Measurements from ENCODE around the gene XIST. TPM values are rescaled to one million over a fixed set of nuclear protein-coding genes. Genes with fewer than 3 reads are reported as not detected.
A peak's percentile ranks its signal among the peaks of the same experiment; 100 is the strongest.

XIST gene
- total and polyA plus RNA-seq, 9 of the 15 experiments (the other 6 are each of a cell fraction or from before 2014, with no cell fraction given) = 22.4 to 160 (median 55.5) TPM

DNA sequence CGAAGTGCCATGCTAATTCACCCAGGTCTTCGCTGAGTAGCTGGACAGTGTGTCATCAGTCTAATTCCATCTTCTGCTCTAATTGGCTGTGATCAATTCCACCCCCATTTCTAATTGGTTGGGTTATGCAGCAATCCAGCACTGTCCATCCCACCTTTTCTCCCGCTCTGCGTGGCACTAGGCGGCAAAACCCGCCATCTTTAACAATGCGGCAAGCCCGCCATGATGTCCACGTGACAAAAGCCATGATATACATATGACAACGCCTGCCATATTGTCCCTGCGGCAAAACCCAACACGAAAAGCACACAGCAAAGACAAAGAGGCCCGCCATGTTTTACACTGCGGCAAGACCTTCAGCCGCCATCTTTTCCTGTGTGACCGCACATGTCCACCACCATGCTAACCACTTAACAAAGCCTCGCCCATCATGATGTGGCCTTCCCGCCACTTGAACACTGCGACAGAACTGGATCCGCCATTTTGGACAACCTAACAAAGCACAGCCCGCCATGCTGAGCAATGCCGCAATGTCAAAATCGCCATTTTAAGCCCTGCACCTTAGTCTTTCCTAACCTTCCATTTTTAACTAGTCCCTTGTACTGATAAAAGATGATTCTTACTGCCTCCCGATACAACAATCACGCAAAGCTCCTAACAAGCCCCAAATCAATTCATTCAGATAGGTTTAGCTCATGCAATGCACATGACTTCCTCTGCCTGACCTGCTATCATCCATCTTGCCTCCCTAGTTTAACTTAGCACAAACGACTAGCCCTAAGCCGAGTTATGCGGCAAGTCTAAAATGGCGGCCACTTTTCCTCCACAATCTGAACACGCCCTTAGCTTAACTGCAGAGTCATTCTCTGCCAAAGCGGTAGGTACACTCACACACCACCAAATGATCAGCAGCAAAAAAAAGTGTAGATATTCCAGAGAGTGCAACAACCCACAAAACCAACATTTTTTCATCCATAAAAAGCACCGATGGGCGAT is 1.2 kb downstream of the XIST start:
- Histone ChIP-seq H3K9me3 (replicated peaks; ENCODE audit: control insufficient read depth, insufficient read depth, low read depth, low read length) (no peaks in the 10 kb centered on the region), H3K36me3 (ENCODE audit: control insufficient read depth, insufficient read depth, low read length) (peaks cover 30% of the 10 kb centered on the region; the same call in 2 of the 3 replicates), H3K4me2 (ENCODE audit: insufficient read depth, low read length) (peak overlapping the region; percentile 87), H3K4me1 (replicated peaks in 1 of 2; ENCODE audit: control insufficient read depth in 2 of 2, insufficient read depth in 2 of 2, low read length in 2 of 2) (no peaks in the 10 kb centered on the region), H3K4me3 (peak overlapping the region; percentile 63), H3K9ac (ENCODE audit: insufficient read depth in 1 of 2, low read depth in 2 of 2, low read length in 2 of 2) (peak overlapping the region; percentile 76 to 93; a peak in 3 of 4 replicates), H4K20me1 (replicated peaks; ENCODE audit: control insufficient read depth, insufficient read depth, low read length) (peaks cover 24% of the 10 kb centered on the region), H2AFZ (ENCODE audit: low read depth, low read length) (peak overlapping the region; percentile 77), H3K9me1 (ENCODE audit: control insufficient read depth, insufficient read depth, low read length) (peaks cover 2% of the 10 kb centered on the region), H3K27me3 (ENCODE audit: control insufficient read depth in 2 of 2, insufficient read depth in 2 of 2, low read length in 2 of 2) (no peaks in the 10 kb centered on the region), H3K27ac (ENCODE audit: extremely low read depth, low read depth, low read length) (peak overlapping the region; percentile 98), H3K79me2 (ENCODE audit: control insufficient read depth, insufficient read depth, low read length) (peaks cover 61% of the 10 kb centered on the region)
- CTCF ChIA-PET (ENCODE audit: low intra/inter-chr PET ratio) = interaction anchor here (1.2 kb wide), 1 partner anchor 699 kb away, joined by 3 read pairs; no protein-coding TSS in a partner anchor
- in situ Hi-C loops (cut with MboI) = loop anchor here (5.0 to 10.0 kb wide), 3 partner anchors 163 to 493 kb away; no protein-coding TSS in a partner anchor
- intact Hi-C loops (cut with micrococcal nuclease) = no loop called here
- no TSS peak for BruUV-seq (replicated peaks)
- POLR2A ChIA-PET = interaction anchor here (0.6 to 0.7 kb wide), 2 partner anchors 93 to 440 kb away, joined by 3 read pairs; no protein-coding TSS in a partner anchor
- WGBS (ENCODE audit: insufficient coverage, low coverage, missing lambda C conversion rate) = 31% methylated on average over 27 of the region's 33 CpGs
- FAIRE-seq = peak; percentile 92
- DNase-seq (ENCODE audit: extremely low read depth in 1 of 4, low spot score in 3 of 4) = peak; percentile 26 to 87 (median 52)
- peak; percentile 87 for ATAC-seq
- no peak for TF ChIP-seq ZBTB7A (IDR thresholded peaks at IDR 0.05; ENCODE audit: borderline replicate concordance, control insufficient read depth, low read depth, low read length)
- TF ChIP-seq ZKSCAN8 (CRISPR knock-in tag; IDR thresholded peaks at IDR 0.05) = no peak
- no peak for TF ChIP-seq NR2C2 (CRISPR knock-in tag; IDR thresholded peaks at IDR 0.05)
- 0 out of 2 replicates have a peak, but pooled peaks have one; percentile 33 for TF ChIP-seq NR2C2 (tag; IDR thresholded peaks at IDR 0.05)
- TF ChIP-seq, protein P1, sequence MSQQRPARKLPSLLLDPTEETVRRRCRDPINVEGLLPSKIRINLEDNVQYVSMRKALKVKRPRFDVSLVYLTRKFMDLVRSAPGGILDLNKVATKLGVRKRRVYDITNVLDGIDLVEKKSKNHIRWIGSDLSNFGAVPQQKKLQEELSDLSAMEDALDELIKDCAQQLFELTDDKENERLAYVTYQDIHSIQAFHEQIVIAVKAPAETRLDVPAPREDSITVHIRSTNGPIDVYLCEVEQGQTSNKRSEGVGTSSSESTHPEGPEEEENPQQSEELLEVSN (IDR thresholded peaks at IDR 0.05; ENCODE audit: borderline replicate concordance in 1 of 2, extremely low read depth in 1 of 2, insufficient read depth in 1 of 2, insufficient read length in 1 of 2, low read depth in 1 of 2, low read length in 1 of 2, poor library complexity in 1 of 2, severe bottlenecking in 1 of 2) = peak; percentile 46 to 85
- peak; percentile 84 for TF ChIP-seq ZNF175 (CRISPR knock-in tag; IDR thresholded peaks at IDR 0.05; ENCODE audit: low read depth)
- TF ChIP-seq, protein P2, sequence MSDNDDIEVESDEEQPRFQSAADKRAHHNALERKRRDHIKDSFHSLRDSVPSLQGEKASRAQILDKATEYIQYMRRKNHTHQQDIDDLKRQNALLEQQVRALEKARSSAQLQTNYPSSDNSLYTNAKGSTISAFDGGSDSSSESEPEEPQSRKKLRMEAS (CRISPR knock-in tag; IDR thresholded peaks at IDR 0.05) = peak; percentile 84
- TF ChIP-seq, protein P3, sequence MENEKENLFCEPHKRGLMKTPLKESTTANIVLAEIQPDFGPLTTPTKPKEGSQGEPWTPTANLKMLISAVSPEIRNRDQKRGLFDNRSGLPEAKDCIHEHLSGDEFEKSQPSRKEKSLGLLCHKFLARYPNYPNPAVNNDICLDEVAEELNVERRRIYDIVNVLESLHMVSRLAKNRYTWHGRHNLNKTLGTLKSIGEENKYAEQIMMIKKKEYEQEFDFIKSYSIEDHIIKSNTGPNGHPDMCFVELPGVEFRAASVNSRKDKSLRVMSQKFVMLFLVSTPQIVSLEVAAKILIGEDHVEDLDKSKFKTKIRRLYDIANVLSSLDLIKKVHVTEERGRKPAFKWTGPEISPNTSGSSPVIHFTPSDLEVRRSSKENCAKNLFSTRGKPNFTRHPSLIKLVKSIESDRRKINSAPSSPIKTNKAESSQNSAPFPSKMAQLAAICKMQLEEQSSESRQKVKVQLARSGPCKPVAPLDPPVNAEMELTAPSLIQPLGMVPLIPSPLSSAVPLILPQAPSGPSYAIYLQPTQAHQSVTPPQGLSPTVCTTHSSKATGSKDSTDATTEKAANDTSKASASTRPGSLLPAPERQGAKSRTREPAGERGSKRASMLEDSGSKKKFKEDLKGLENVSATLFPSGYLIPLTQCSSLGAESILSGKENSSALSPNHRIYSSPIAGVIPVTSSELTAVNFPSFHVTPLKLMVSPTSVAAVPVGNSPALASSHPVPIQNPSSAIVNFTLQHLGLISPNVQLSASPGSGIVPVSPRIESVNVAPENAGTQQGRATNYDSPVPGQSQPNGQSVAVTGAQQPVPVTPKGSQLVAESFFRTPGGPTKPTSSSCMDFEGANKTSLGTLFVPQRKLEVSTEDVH (IDR thresholded peaks at IDR 0.05; ENCODE audit: low read depth, partially characterized antibody) = peak; percentile 83
- peak; percentile 38; the same call in 1 of the 2 replicates for TF ChIP-seq EHMT2 (IDR thresholded peaks at IDR 0.05)
- no peak for TF ChIP-seq HDAC6 (IDR thresholded peaks at IDR 0.05; ENCODE audit: low read depth, low read length)
- TF ChIP-seq ZNF644 (tag; IDR thresholded peaks at IDR 0.05; ENCODE audit: low read depth) = peak; percentile 93
- TF ChIP-seq SOX6 (IDR thresholded peaks at IDR 0.05) = peak; percentile 69
- TF ChIP-seq, protein P4, sequence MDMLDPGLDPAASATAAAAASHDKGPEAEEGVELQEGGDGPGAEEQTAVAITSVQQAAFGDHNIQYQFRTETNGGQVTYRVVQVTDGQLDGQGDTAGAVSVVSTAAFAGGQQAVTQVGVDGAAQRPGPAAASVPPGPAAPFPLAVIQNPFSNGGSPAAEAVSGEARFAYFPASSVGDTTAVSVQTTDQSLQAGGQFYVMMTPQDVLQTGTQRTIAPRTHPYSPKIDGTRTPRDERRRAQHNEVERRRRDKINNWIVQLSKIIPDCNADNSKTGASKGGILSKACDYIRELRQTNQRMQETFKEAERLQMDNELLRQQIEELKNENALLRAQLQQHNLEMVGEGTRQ (CRISPR knock-in tag; IDR thresholded peaks at IDR 0.05) = peak; percentile 89
- peak; percentile 82 for TF ChIP-seq SAP30 (IDR thresholded peaks at IDR 0.05; ENCODE audit: borderline replicate concordance, insufficient read depth, low read depth, low read length, poor library complexity, severe bottlenecking)

Data from K562 (cell line).